Trophoblast cell (in vitro differentiated cells and primary cell): Measurements from ENCODE around the gene PDE6A.

ENCODE experiments used
- DNase-seq, 2 donors: peaks; one replicate each; pipeline ENCODE4 v3.0.0-alpha.2; 2016
- H2AFZ ChIP-seq: 2 replicates; pipeline ENCODE4 v1.6.1; 2013; ENCODE audit warnings: low read length, moderate library complexity, mild to moderate bottlenecking; ENCODE audit not compliant: insufficient read depth, poor library complexity
- H2AK5ac ChIP-seq: 2 replicates; pipeline ENCODE4 v1.6.1; 2013; ENCODE audit warnings: mild to moderate bottlenecking, low read length
- H2BK120ac ChIP-seq: 2 replicates; pipeline ENCODE4 v1.6.1; 2013; ENCODE audit warnings: low read length, mild to moderate bottlenecking, moderate library complexity; ENCODE audit not compliant: insufficient read depth, poor library complexity
- H2BK12ac ChIP-seq: 2 replicates; pipeline ENCODE4 v1.6.1; 2013; ENCODE audit warnings: mild to moderate bottlenecking, low read length, moderate library complexity
- H2BK5ac ChIP-seq: 2 replicates; pipeline ENCODE4 v1.6.1; 2013; ENCODE audit warnings: low read length, low read depth, moderate library complexity, mild to moderate bottlenecking; ENCODE audit not compliant: poor library complexity
- H3K14ac ChIP-seq: 2 replicates; pipeline ENCODE4 v1.6.1; 2013; ENCODE audit warnings: mild to moderate bottlenecking, low read length
- H3K18ac ChIP-seq: 2 replicates; pipeline ENCODE4 v1.6.1; 2013; ENCODE audit warnings: mild to moderate bottlenecking, low read length
- H3K23ac ChIP-seq: 2 replicates; pipeline ENCODE4 v1.6.1; 2013; ENCODE audit warnings: low read length
- H3K27ac ChIP-seq: 2 replicates; pipeline ENCODE4 v1.5.1; 2013; ENCODE audit warnings: low read depth, mild to moderate bottlenecking, inconsistent platforms, low read length, moderate library complexity
- H3K27me3 ChIP-seq: 2 replicates; pipeline ENCODE4 v1.6.1; 2013; ENCODE audit warnings: inconsistent platforms, mild to moderate bottlenecking, low read length, moderate library complexity; ENCODE audit not compliant: insufficient read depth
- H3K36me3 ChIP-seq, 2 experiments: 1 replicate in 1 of 2; 2 replicates in 1 of 2; pipeline ENCODE4 v1.6.1; 2013; ENCODE audit warnings: low read length in 2 of 2, mild to moderate bottlenecking in 2 of 2, moderate library complexity in 1 of 2; ENCODE audit not compliant: insufficient read depth in 2 of 2, control insufficient read depth in 1 of 2
- H3K4ac ChIP-seq: 2 replicates; pipeline ENCODE4 v1.6.1; 2013; ENCODE audit warnings: low read depth, mild to moderate bottlenecking, low read length, moderate library complexity
- H3K4me1 ChIP-seq, 2 experiments: 1 replicate in 1 of 2; 2 replicates in 1 of 2; pipeline ENCODE4 v1.6.1; 2013; ENCODE audit warnings: low read length in 2 of 2, mild to moderate bottlenecking in 2 of 2, moderate library complexity in 1 of 2; ENCODE audit not compliant: insufficient read depth in 2 of 2, control insufficient read depth in 1 of 2
- H3K4me2 ChIP-seq: 2 replicates; pipeline ENCODE4 v1.6.1; 2013; ENCODE audit warnings: inconsistent platforms, mild to moderate bottlenecking, low read length, moderate library complexity
- H3K4me3 ChIP-seq: 2 replicates; pipeline ENCODE4 v1.5.1; 2013; ENCODE audit warnings: mild to moderate bottlenecking, low read depth, low read length, inconsistent platforms
- H3K79me1 ChIP-seq: one replicate; pipeline ENCODE4 v1.6.1; 2013; ENCODE audit warnings: low read length
- H3K79me2 ChIP-seq: 2 replicates; pipeline ENCODE4 v1.6.1; 2013; ENCODE audit warnings: low read length, mild to moderate bottlenecking; ENCODE audit not compliant: control insufficient read depth, insufficient read depth, poor library complexity
- H3K9ac ChIP-seq: 2 replicates; pipeline ENCODE4 v1.6.1; 2013; ENCODE audit warnings: mild to moderate bottlenecking, low read length
- H3K9me3 ChIP-seq: 2 replicates; pipeline ENCODE4 v1.6.1; 2013; ENCODE audit warnings: low read depth, mild to moderate bottlenecking, control low read depth, inconsistent platforms, low read length; ENCODE audit not compliant: insufficient read depth
- H4K12ac ChIP-seq: 2 replicates; pipeline ENCODE4 v1.6.1; 2013; ENCODE audit warnings: low read depth, mild to moderate bottlenecking, low read length, moderate library complexity
- H4K8ac ChIP-seq: 2 replicates; pipeline ENCODE4 v1.6.1; 2013; ENCODE audit warnings: low read depth, mild to moderate bottlenecking, low read length, moderate library complexity
- H4K91ac ChIP-seq: one replicate; pipeline ENCODE4 v1.6.1; 2013; ENCODE audit warnings: low read depth, mild to moderate bottlenecking, low read length, moderate library complexity
- WGBS: extraction: QIAGEN DNeasy Blood & Tissue Kit; methylation state at CpG from one replicate; pipeline ENCODE4 v1.1.7; 2013; ENCODE audit warnings: missing lambda C conversion rate; ENCODE audit not compliant: insufficient read length, insufficient coverage; ENCODE audit errors: extremely low coverage; 5-methylcytosine and 5-hydroxymethylcytosine counted together

The PDE6A gene

GRCh38 chr5:149982505-149982904, 37.9 kb upstream of the PDE6A start:
- H3K27me3 ChIP-seq = no peaks in the 10 kb centered on the region
- no peak overlapping the region for H3K14ac ChIP-seq
- no peak overlapping the region for H3K23ac ChIP-seq
- no peak overlapping the region for H3K4me3 ChIP-seq
- H2AK5ac ChIP-seq = no peak overlapping the region
- no peak overlapping the region for H3K18ac ChIP-seq
- no peaks in the 10 kb centered on the region for H3K79me1 ChIP-seq
- no peak overlapping the region for H3K27ac ChIP-seq
- H3K4ac ChIP-seq = no peak overlapping the region
- H4K12ac ChIP-seq = no peak overlapping the region
- H2BK5ac ChIP-seq = no peak overlapping the region
- H4K8ac ChIP-seq = no peak overlapping the region
- no peak overlapping the region for H2BK12ac ChIP-seq
- no peak overlapping the region for H3K9ac ChIP-seq
- no peaks in the 10 kb centered on the region for H3K79me2 ChIP-seq
- no peak overlapping the region for H3K4me2 ChIP-seq
- no peak overlapping the region for H2AFZ ChIP-seq
- no peak overlapping the region for H2BK120ac ChIP-seq
- H3K9me3 ChIP-seq = no peaks in the 10 kb centered on the region
- no peaks in the 10 kb centered on the region for H3K4me1 ChIP-seq
- no peak overlapping the region for H4K91ac ChIP-seq
- H3K36me3 ChIP-seq = peaks cover 0 to 3% of the 10 kb centered on the region in 2 experiments
- no peak for DNase-seq

DNA sequence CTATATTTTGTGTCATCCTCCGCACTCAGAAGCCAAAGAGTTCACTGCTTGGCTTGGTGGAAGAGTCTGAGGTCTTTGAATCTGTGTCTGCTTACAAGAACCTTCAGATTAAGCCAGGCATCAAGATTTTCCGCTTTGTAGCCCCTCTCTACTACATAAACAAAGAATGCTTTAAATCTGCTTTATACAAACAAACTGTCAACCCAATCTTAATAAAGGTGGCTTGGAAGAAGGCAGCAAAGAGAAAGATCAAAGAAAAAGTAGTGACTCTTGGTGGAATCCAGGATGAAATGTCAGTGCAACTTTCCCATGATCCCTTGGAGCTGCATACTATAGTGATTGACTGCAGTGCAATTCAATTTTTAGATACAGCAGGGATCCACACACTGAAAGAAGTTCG, 36.6 kb upstream of the PDE6A start:
- H3K4me1 ChIP-seq = no peaks in the 10 kb centered on the region
- no peak overlapping the region for H4K8ac ChIP-seq
- H3K9me3 ChIP-seq = no peaks in the 10 kb centered on the region
- no peak overlapping the region for H3K27ac ChIP-seq
- no peak overlapping the region for H3K4me3 ChIP-seq
- WGBS = no CpG with 5 or more reads among the region's 3 CpGs
- H2BK12ac ChIP-seq = no peak overlapping the region
- no peak overlapping the region for H2AFZ ChIP-seq
- H3K27me3 ChIP-seq = no peaks in the 10 kb centered on the region
- H3K23ac ChIP-seq = no peak overlapping the region
- no peaks in the 10 kb centered on the region for H3K79me2 ChIP-seq
- H3K79me1 ChIP-seq = no peaks in the 10 kb centered on the region
- no peak overlapping the region for H3K18ac ChIP-seq
- H3K4ac ChIP-seq = no peak overlapping the region
- H3K14ac ChIP-seq = no peak overlapping the region
- H4K91ac ChIP-seq = no peak overlapping the region
- DNase-seq = no peak
- H4K12ac ChIP-seq = no peak overlapping the region
- H2AK5ac ChIP-seq = no peak overlapping the region
- H2BK120ac ChIP-seq = no peak overlapping the region
- no peak overlapping the region for H3K4me2 ChIP-seq
- H2BK5ac ChIP-seq = no peak overlapping the region
- no peak overlapping the region for H3K9ac ChIP-seq
- peaks cover 0 to 3% of the 10 kb centered on the region in 2 experiments for H3K36me3 ChIP-seq

GRCh38 chr5:149979896-149980295, 35.3 kb upstream of the PDE6A start:
- Histone ChIP-seq H3K4ac (no peak overlapping the region), H3K27me3 (no peaks in the 10 kb centered on the region), H2BK12ac (no peak overlapping the region), H3K14ac (no peak overlapping the region), H3K79me1 (no peaks in the 10 kb centered on the region), H2AFZ (no peak overlapping the region), H3K9me3 (no peaks in the 10 kb centered on the region), H3K36me3 (peaks cover 0 to 3% of the 10 kb centered on the region in 2 experiments), H3K23ac (no peak overlapping the region), H4K91ac (no peak overlapping the region), H2BK120ac (no peak overlapping the region), H4K8ac (no peak overlapping the region), H3K18ac (no peak overlapping the region), H3K79me2 (no peaks in the 10 kb centered on the region), H2AK5ac (no peak overlapping the region), H4K12ac (no peak overlapping the region), H2BK5ac (no peak overlapping the region), H3K4me3 (no peak overlapping the region), H3K9ac (no peak overlapping the region), H3K4me1 (no peaks in the 10 kb centered on the region), H3K4me2 (no peak overlapping the region), H3K27ac (no peak overlapping the region)
- no CpG with 5 or more reads among the region's 1 CpG for WGBS
- no peak for DNase-seq

- no peak overlapping the region for H3K4ac ChIP-seq
- WGBS = no CpG with 5 or more reads among the region's 2 CpGs
- peaks cover 0 to 3% of the 10 kb centered on the region in 2 experiments for H3K36me3 ChIP-seq
- H3K79me2 ChIP-seq = no peaks in the 10 kb centered on the region
- H3K9ac ChIP-seq = no peak overlapping the region
- H2BK120ac ChIP-seq = no peak overlapping the region
- no peak overlapping the region for H3K27ac ChIP-seq
- no peak overlapping the region for H2BK12ac ChIP-seq
- H3K27me3 ChIP-seq = no peaks in the 10 kb centered on the region
- no peaks in the 10 kb centered on the region for H3K9me3 ChIP-seq
- no peaks in the 10 kb centered on the region for H3K79me1 ChIP-seq
- no peak overlapping the region for H4K8ac ChIP-seq
- H3K4me2 ChIP-seq = no peak overlapping the region
- H4K91ac ChIP-seq = no peak overlapping the region
- no peak overlapping the region for H3K18ac ChIP-seq
- DNase-seq = no peak
- H3K23ac ChIP-seq = no peak overlapping the region
- H2AFZ ChIP-seq = no peak overlapping the region
- no peak overlapping the region for H3K4me3 ChIP-seq
- no peak overlapping the region for H2BK5ac ChIP-seq
- H2AK5ac ChIP-seq = no peak overlapping the region
- H3K14ac ChIP-seq = no peak overlapping the region
- no peak overlapping the region for H4K12ac ChIP-seq
- no peaks in the 10 kb centered on the region for H3K4me1 ChIP-seq
These were observed 30.8 kb upstream of the PDE6A start for GRCh38 chr5:149975409-149975808.
